ENCODE results near the gene NKTR. TPM values are rescaled to one million over a fixed set of nuclear protein-coding genes. Genes with fewer than 3 reads are reported as not detected.
"Not testable (repeated sequence)": the region's sequence is repeated elsewhere in the genome, so short reads cannot be mapped to it uniquely, and the experiment has no call there.

Gene NKTR
- total RNA-seq, 1 donor from 2014 or later: 87.3 TPM

DNA sequence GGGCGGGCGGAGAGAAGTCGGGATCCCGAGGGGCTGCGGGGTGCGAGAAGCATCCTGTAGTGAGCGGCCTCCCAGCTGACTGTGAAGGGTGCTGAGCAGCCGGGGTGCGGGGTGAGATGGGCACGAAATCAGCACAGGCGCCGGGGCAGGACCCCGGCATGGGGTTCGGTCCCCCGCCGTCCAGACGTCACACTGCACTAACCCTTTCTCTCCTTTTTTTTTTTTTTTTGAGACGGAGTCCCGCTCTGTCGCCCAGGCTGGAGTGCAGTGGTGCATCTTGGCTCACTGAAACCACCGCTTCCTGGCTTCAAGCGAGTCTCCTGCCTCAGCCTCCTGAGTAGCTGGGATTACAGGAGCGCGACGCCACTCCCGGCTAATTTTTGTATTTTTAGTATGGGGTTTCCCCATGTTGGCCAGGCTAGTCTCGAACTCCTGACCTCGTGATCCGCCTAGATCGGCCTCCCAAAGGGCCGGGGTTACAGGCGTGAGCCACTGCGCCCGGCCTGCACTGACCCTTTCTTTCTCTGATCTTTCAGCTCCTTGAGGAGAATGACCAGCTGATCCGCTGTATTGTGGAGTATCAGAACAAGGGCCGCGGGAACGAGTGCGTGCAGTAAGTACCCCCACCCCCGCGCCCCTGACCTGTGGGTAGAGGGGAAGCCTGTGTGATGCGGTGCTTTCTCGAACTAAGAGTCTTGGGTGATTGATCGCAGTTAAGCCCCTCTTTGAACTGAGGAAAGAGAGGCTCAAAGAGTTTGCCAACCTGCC, 9.3 kb upstream of the NKTR start:
- ATAC-seq: peak; percentile 0 to 55
- Histone ChIP-seq H3K27me3 (ENCODE audit: low read depth) (no peaks in the 10 kb centered on the region), H3K9me3 (no peaks in the 10 kb centered on the region), H3K36me3 (peaks cover 30% of the 10 kb centered on the region), H3K27ac (peak overlapping the region; percentile 87), H3K4me1 (peaks cover 21% of the 10 kb centered on the region), H3K4me3 (peak overlapping the region; percentile 80)
- no peak for DNase-seq
- intact Hi-C loops (cut with DNase I): no loop called here
- TF ChIP-seq, protein P1, sequence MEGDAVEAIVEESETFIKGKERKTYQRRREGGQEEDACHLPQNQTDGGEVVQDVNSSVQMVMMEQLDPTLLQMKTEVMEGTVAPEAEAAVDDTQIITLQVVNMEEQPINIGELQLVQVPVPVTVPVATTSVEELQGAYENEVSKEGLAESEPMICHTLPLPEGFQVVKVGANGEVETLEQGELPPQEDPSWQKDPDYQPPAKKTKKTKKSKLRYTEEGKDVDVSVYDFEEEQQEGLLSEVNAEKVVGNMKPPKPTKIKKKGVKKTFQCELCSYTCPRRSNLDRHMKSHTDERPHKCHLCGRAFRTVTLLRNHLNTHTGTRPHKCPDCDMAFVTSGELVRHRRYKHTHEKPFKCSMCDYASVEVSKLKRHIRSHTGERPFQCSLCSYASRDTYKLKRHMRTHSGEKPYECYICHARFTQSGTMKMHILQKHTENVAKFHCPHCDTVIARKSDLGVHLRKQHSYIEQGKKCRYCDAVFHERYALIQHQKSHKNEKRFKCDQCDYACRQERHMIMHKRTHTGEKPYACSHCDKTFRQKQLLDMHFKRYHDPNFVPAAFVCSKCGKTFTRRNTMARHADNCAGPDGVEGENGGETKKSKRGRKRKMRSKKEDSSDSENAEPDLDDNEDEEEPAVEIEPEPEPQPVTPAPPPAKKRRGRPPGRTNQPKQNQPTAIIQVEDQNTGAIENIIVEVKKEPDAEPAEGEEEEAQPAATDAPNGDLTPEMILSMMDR (IDR thresholded peaks at IDR 0.05): no peak

DNA sequence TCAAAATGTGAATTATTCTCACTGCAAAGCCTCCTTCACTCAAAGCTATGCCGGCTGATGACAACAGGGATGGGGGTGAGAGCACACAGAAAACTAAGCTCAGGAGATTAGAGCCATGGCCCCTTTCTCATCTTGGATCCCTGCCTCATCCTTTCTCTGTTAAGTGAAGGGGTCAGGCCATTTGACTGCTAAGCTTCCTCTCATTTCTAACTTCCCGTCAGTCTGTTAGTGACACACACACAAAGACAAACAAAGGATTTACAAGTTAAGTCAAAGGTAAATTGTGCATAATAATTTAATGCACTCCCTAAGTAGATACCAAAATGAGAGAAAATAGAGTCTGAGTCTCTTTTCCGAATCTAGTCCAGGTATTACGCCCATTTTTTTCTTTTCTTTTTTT, 8.7 kb upstream of the NKTR start:
- ATAC-seq (no peak), DNase-seq (no peak)
- no peaks in the 10 kb centered on the region for H3K9me3 ChIP-seq
- H3K4me1 ChIP-seq: peaks cover 21% of the 10 kb centered on the region
- TF ChIP-seq, protein P1 (IDR thresholded peaks at IDR 0.05): no peak
- H3K27ac ChIP-seq: peak overlapping the region; percentile 87
- H3K36me3 ChIP-seq: peaks cover 30% of the 10 kb centered on the region
- H3K4me3 ChIP-seq: peak overlapping the region; percentile 80
- H3K27me3 ChIP-seq (ENCODE audit: low read depth): no peaks in the 10 kb centered on the region
- intact Hi-C loops (cut with DNase I): no loop called here

DNA sequence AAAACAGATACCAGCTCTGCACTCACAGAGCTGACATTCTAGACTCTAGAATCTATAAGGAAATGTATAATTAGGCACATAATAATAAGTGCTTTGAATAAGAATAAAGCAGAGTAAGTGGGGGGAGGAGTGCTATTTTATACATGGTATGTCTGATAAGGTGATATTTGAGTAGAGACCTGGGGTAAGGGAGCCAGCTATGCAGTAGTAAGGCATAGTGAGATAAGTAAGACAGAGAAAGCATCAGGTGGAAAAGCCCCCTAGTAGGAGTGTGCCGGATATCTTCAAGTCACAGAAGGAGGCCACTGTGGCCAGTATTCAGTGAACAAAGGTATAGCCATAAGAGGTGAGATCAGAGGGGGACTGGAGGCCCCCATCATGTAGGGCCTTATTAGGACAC, 6.9 kb upstream of the NKTR start:
- no peak for ATAC-seq
- DNase-seq: no peak
- TF ChIP-seq, protein P1 (IDR thresholded peaks at IDR 0.05): no peak
- Histone ChIP-seq H3K27ac (no peak overlapping the region), H3K4me1 (peaks cover 21% of the 10 kb centered on the region), H3K36me3 (peaks cover 30% of the 10 kb centered on the region), H3K4me3 (no peak overlapping the region), H3K27me3 (ENCODE audit: low read depth) (no peaks in the 10 kb centered on the region), H3K9me3 (no peaks in the 10 kb centered on the region)
- intact Hi-C loops (cut with DNase I): no loop called here

DNA sequence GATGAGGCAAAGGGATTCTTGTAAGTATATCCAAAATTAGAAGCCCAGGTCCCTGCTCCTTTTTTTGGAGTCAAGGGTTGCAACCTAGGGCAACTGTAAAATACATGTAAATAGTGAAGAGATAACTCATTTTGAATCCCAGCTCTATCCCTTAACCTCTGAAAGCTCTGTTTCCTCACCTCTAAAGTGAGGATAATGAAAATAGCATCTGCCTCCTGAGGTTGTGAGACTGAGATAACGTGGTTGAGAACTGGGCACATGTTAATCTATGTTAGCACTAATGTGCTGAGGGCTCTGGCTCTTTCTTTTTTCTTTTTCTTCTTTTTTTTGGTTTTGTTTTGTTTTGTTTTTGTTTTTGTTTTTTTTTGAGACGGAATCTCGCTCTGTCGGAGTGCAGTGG, 4.8 kb upstream of the NKTR start:
- peaks cover 30% of the 10 kb centered on the region for H3K36me3 ChIP-seq
- ATAC-seq: no peak
- no peaks in the 10 kb centered on the region for H3K27me3 ChIP-seq (ENCODE audit: low read depth)
- intact Hi-C loops (cut with DNase I): no loop called here
- H3K27ac ChIP-seq: no peak overlapping the region
- no peak overlapping the region for H3K4me3 ChIP-seq
- H3K9me3 ChIP-seq: no peaks in the 10 kb centered on the region
- TF ChIP-seq, protein P1 (IDR thresholded peaks at IDR 0.05): no peak
- peaks cover 19% of the 10 kb centered on the region for H3K4me1 ChIP-seq
- no peak for DNase-seq

DNA sequence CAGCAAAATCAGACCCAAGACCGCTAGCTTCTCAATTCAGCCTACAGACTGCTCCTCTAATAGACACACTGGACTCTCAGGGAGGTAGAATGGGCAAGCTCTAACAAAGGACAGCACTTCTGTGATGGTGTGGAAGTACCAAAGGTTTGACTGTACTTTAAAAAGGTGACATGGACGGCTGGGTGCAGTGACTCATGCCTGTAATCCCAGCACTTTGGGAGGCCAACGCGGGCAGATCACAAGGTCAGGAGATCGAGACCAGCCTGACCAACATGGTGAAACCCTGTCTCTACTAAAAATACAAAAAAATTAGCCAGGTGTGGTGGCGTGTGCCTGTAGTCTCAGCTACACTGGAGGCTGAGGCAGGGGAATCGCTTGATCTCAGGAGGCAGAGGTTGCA, 3.4 kb upstream of the NKTR start:
- DNase-seq; H3K9me3 ChIP-seq; H3K27ac ChIP-seq; ATAC-seq; H3K27me3 ChIP-seq (ENCODE audit: low read depth); intact Hi-C loops (cut with DNase I); H3K4me3 ChIP-seq: not testable (repeated sequence)
- Histone ChIP-seq H3K36me3 (peaks cover 30% of the 10 kb centered on the region), H3K4me1 (peaks cover 16% of the 10 kb centered on the region)

DNA sequence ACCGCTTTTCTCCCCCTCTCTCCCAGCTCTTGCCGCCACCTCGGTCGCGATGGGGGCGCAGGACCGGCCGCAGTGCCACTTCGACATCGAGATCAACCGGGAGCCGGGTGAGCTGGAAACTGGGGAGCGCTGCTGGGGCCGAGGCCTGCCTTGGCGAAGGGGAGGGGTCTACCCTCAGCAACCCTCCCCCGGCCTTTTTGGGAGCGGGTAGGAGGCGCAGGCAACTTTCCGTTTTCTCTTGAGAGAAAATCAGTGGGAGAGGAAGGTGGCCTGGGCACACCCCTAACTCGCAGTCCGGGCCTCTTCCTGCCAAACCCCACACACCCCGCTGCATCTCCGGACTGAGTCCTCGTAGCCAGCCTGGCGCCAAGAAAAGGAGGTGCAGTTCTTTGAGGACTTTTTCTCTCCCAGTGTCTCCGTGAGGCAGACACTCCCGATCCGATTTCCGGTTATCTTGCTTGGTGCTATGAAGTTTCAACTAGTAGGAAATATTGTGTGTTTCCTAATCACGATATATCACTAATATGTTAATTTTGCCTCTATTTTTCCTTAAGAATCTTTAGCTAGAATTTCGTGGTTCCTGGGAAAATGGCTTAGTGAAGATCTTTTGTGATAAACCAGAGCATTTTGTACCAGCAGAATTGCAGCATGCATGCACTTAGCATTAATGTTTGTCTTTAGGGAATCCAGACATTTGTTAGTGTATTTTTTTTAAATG, 631 bp downstream of the NKTR start:
- H3K4me1 ChIP-seq: peaks cover 46% of the 10 kb centered on the region
- intact Hi-C loops (cut with DNase I): no loop called here
- TF ChIP-seq, protein P1 (IDR thresholded peaks at IDR 0.05): peak; percentile 16
- H3K4me3 ChIP-seq: peak overlapping the region; percentile 76
- ATAC-seq (peak; percentile 66 to 70), DNase-seq (peak; percentile 75)
- H3K27me3 ChIP-seq (ENCODE audit: low read depth): no peaks in the 10 kb centered on the region
- H3K9me3 ChIP-seq: no peaks in the 10 kb centered on the region
- H3K27ac ChIP-seq: peak overlapping the region; percentile 94
- H3K36me3 ChIP-seq: peaks cover under 1% of the 10 kb centered on the region

Data from lower lobe of right lung (tissue), 2 donors.